Hematopoietic multipotent progenitor cell treated with erythropoietin and hydrocortisone succinate and interleukin-3 and kit ligand, for 17 days (in vitro differentiated cells): ENCODE measurements around the gene OXNAD1.

ENCODE experiments used
- DNase-seq: peaks from one replicate; pipeline ENCODE4 v3.0.0-alpha.2; 2015; ENCODE audit warnings: low spot score

The OXNAD1 gene

GRCh38 chr3:16279010-16279801, 14.2 kb downstream of the OXNAD1 start:
- DNase-seq: no peak

DNA sequence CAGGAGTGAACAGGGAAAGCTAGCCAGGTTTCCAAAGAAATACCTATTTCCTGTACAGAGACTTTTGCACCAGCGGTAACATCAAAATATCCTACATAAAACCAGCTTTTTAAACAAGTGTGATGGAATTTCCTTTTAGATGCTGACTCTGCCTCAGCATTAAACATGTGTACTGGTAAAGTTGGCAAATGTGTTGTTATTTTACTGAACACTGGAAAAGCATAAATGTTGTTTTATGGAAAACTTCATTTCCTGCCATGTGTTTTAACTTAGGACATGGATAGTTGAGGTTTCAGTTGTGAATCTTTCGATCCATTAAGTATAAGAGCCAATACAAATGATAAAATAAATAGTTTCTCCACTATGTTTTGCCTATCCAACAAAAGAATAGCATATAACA, 15.7 kb downstream of the OXNAD1 start:
- DNase-seq: no peak

DNA sequence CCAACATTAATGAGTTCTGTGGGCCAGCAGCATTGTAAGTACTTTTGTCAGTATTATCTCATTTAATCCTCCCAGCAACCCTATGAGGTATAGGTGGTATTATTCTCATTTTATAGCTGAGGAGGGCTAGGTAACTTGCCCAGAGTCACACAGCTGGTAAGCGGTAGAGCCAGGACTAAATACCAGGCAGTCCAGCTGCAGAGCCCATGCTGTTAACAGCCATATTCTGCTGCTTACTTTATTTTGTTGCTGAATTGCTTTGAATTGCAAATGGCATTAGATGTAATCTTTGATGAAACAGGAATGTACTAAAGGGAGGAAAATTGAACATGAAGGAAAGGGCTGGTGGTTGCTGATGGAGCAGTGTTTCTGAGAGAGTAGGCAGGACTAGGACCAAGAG, 19.6 kb downstream of the OXNAD1 start:
- DNase-seq: no peak

GRCh38 chr3:16286161-16286560, 21.1 kb downstream of the OXNAD1 start:
- DNase-seq: no peak

- DNase-seq: no peak
These were observed 21.9 kb downstream of the OXNAD1 start for GRCh38 chr3:16286751-16287543.

- DNase-seq: no peak
These were observed 23.7 kb downstream of the OXNAD1 start for GRCh38 chr3:16288664-16289063.

DNA sequence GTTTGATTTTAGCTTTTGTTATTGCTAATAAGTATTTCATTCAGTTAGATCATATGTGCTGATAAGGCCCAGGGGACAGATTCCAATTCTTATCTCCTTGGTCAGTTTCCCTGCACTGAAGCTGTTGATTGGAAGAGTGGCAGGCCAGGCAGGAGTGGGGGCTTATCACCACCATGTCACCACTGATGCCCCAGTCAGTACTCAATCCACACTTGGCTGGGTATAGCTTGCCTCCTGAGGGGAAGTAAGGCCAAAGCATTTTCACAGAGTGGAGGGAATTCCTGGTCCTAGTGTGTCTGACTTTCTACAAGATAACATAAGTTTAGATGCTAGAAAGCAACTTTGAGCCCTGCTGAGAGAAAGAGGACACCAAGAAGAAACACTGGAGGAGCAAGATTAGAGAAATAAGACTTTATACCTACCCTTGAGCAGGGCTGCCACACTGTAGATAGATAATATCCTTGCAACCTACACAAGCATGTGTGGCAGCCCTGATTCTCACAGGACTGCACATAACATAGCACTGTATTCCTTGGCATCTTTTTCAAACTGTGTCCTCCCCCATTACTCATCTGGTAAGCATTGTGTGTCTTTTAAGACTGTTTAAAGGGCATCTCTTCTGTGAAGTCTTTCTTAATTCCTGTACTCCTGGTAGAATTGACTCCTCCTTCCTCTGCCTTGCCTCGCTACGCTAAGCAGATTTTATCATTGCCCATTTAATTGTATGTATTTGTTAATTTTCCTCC, 24.3 kb downstream of the OXNAD1 start:
- DNase-seq: no peak

DNA sequence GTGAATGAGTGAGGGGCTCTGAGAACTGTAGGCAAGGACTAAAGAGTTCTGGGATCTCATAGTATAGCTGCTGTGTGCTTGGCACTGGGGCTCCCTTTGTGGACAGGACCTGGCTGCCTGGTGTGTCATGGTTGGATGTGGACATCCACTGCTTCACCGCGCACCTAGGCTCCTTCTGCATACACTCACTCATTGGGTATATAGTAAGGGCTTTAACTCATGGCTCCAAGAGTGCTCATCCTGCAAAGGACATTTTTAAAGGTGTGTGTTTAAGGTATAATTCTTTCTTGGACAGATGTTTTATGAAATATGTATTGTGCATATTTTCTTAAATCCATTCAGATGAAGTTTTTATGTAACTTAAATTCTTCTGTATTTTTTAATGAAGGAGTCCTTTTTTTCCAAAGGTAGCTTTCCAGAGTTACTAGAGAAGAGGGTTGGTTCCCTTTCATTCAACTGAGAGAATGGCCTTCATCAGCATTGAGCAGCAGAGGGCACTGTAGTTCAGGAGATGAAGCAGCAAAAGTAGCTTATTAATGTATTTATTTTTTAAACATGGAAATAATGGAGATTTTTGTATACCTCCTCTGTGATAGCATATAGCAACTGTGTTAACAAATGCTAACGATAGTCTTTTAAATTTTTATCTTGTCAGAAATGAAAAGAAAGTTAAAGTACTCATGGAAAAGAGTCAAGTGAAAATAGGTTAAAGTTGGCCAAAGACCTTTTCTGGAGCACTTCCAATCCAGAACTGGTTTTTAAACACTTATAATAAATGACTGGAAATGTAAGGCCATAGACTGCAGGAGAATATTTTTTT, 25.2 kb downstream of the OXNAD1 start:
- peak; percentile 71 for DNase-seq

GRCh38 chr3:16290827-16291196, 25.8 kb downstream of the OXNAD1 start:
- DNase-seq: no peak

- no peak for DNase-seq
These were observed 29.8 kb downstream of the OXNAD1 start for GRCh38 chr3:16294844-16295243.

GRCh38 chr3:16295298-16295890, 30.4 kb downstream of the OXNAD1 start:
- no peak for DNase-seq

- DNase-seq: no peak
These were observed 33.2 kb downstream of the OXNAD1 start for GRCh38 chr3:16297997-16298885.

DNA sequence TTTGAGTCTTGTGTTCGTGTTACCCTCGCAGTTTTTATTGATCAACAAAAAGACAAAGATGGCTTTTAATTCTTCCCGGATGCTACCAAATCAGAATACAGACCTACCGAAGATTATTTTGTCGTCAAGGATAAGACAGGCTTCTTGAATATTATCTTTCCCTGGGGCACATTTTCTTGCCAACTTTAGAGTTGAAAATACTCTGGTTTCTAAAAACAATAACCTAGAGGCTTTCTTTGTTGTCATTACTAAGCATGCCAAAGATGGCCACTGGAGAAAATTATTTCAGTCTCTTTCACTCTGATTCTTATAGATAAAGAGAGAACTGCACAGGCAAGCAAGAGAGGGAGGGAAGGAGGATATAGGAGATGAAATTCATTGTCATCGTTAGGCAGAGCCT, 33.9 kb downstream of the OXNAD1 start:
- DNase-seq: no peak

DNA sequence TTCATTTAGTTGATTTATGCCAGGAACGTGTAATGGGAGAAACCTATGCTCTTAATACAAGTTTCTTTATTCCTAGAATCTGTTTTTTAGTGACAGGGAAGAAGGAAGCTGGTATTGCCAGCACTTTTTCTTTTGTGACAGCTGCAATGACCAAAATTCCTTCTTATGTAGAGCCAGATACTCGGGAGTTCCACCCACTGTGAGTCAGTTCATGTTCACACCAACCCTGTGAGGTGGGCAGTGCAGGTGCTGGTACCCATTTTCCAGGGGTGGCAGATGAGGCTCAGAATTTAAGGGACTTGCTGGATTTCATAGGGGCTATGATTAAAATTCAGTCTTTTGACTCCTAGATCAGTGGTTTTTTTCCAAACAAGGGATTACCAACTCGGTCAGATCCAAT, 34.7 kb downstream of the OXNAD1 start:
- DNase-seq: no peak

GRCh38 chr3:16300307-16300706, 35.3 kb downstream of the OXNAD1 start:
- peak; percentile 14 for DNase-seq

- no peak for DNase-seq
These were observed 35.9 kb downstream of the OXNAD1 start for GRCh38 chr3:16300881-16301359.

- no peak for DNase-seq
These were observed 36.5 kb downstream of the OXNAD1 start for GRCh38 chr3:16301507-16301906.

GRCh38 chr3:16302082-16302631, 37.1 kb downstream of the OXNAD1 start:
- no peak for DNase-seq

GRCh38 chr3:16303037-16303575, 38.1 kb downstream of the OXNAD1 start:
- DNase-seq: no peak
